ENCODE data around the gene KDM7A. TPM values are rescaled to one million over a fixed set of nuclear protein-coding genes. Genes with fewer than 3 reads are reported as not detected.

Gene KDM7A
- total and polyA plus RNA-seq, 12 donors = 2.7 to 16.4 (median 11.8) TPM

DNA sequence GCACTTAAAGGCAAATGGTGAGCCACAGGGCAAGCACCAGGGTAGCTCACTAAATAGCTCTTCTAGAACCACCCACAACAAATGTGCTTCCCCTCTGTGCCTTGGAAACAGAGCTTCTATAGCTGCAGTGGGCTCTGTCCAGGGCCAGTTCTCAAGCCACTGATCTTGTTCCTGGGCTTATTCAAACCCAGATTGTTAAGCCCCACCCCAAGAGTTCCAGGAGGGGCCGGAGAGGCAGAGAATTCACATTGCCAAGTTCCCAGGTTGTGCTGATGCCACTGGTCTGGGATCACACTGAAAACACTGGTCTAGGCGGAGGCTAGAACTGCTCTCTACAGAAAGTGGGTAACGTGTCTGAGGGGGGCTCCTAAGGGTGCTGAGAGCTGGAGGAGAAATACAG lies 15.4 kb upstream of the KDM7A start:
- Histone ChIP-seq H3K36me3 (no peaks in the 10 kb centered on the region), H3K4me3 (no peak overlapping the region), H3K9me3 (peaks cover 0 to 10% (median 0%) of the 10 kb centered on the region in 11 donors), H3K27me3 (no peaks in the 10 kb centered on the region), H3K27ac (peak overlapping the region in 1 of 10 donors; percentile 26), H3K4me1 (peaks cover 0 to 36% (median 10%) of the 10 kb centered on the region in 9 donors)
- 80 to 81% methylated on average over 3 of the region's 3 CpGs for WGBS, 2 donors
- TF ChIP-seq, protein P1, sequence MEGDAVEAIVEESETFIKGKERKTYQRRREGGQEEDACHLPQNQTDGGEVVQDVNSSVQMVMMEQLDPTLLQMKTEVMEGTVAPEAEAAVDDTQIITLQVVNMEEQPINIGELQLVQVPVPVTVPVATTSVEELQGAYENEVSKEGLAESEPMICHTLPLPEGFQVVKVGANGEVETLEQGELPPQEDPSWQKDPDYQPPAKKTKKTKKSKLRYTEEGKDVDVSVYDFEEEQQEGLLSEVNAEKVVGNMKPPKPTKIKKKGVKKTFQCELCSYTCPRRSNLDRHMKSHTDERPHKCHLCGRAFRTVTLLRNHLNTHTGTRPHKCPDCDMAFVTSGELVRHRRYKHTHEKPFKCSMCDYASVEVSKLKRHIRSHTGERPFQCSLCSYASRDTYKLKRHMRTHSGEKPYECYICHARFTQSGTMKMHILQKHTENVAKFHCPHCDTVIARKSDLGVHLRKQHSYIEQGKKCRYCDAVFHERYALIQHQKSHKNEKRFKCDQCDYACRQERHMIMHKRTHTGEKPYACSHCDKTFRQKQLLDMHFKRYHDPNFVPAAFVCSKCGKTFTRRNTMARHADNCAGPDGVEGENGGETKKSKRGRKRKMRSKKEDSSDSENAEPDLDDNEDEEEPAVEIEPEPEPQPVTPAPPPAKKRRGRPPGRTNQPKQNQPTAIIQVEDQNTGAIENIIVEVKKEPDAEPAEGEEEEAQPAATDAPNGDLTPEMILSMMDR (IDR thresholded peaks at IDR 0.05) = no peak
- intact Hi-C loops (cut with DNase I) = loop anchor here in 2 of 10 donors (5.0 kb wide), 1 partner anchor 40 kb away; no protein-coding TSS in a partner anchor
- ATAC-seq = no peak
- DNase-seq = no peak

- TF ChIP-seq, protein P1 (IDR thresholded peaks at IDR 0.05) = no peak
- Histone ChIP-seq H3K4me1 (peaks cover 0 to 36% (median 10%) of the 10 kb centered on the region in 9 donors), H3K4me3 (no peak overlapping the region), H3K9me3 (no peaks in the 10 kb centered on the region), H3K27me3 (no peaks in the 10 kb centered on the region), H3K36me3 (no peaks in the 10 kb centered on the region), H3K27ac (peak overlapping the region in 4 of 10 donors; percentile 15 to 56 (median 45))
- ATAC-seq = peak in 7 of 8 donors; percentile 67 to 90 (median 73)
- no peak for DNase-seq
- intact Hi-C loops (cut with DNase I) = loop anchor here in 2 of 10 donors (5.0 kb wide), 1 partner anchor 42 kb away; no protein-coding TSS in a partner anchor
Measured at GRCh38 chr7:140190588-140190987, 13.8 kb upstream of the KDM7A start.

DNA sequence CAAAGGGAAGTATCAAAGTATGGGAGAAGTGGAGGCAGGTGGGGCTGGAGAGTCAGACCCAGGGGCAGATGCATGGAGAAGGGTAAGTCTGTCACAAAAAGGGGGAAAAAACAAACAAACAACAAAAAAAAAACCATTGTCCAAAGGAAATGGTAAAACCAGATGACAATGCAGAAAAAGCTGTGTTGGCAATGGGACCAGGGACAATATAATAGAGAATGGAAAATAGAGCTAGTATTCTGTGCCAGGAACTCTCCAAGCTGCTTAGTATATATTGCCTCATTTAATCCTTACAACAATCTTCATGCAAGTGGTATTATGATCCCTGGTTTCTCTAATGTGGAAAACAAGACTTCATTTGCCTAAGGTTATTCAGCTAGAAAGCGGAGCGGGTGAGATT lies 13.1 kb upstream of the KDM7A start:
- ATAC-seq (peak in 6 of 8 donors; percentile 35 to 63 (median 50)), DNase-seq (no peak)
- TF ChIP-seq, protein P1 (IDR thresholded peaks at IDR 0.05) = no peak
- Histone ChIP-seq H3K27me3 (peaks cover 0 to 1% (median 0%) of the 10 kb centered on the region in 7 donors), H3K27ac (peak overlapping the region in 5 of 10 donors; percentile 38 to 56 (median 52)), H3K4me3 (no peak overlapping the region), H3K36me3 (no peaks in the 10 kb centered on the region), H3K4me1 (peaks cover 0 to 36% (median 10%) of the 10 kb centered on the region in 9 donors), H3K9me3 (no peaks in the 10 kb centered on the region)
- intact Hi-C loops (cut with DNase I) = loop anchor here in 3 of 10 donors (5.0 to 10.0 kb wide), 2 partner anchors 42 to 125 kb away; no protein-coding TSS in a partner anchor
- 68 to 74% methylated on average over 2 of the region's 2 CpGs for WGBS, 2 donors

GRCh38 chr7:140182917-140183316 lies 6.1 kb upstream of the KDM7A start:
- peaks cover 0 to 6% (median 0%) of the 10 kb centered on the region in 11 donors for H3K9me3 ChIP-seq
- intact Hi-C loops (cut with DNase I) = loop anchor here in 2 of 10 donors (5.0 to 10.0 kb wide), 2 partner anchors 44 to 132 kb away; no protein-coding TSS in a partner anchor
- H3K36me3 ChIP-seq = no peaks in the 10 kb centered on the region
- no peak overlapping the region for H3K27ac ChIP-seq
- DNase-seq (no peak), ATAC-seq (no peak)
- peaks cover 0 to 43% (median 0%) of the 10 kb centered on the region in 7 donors for H3K27me3 ChIP-seq
- WGBS, 2 donors = 61 to 71% methylated on average over 4 of the region's 4 CpGs
- TF ChIP-seq, protein P1 (IDR thresholded peaks at IDR 0.05) = no peak
- H3K4me3 ChIP-seq = no peak overlapping the region
- peaks cover 0 to 8% (median 1%) of the 10 kb centered on the region in 9 donors for H3K4me1 ChIP-seq

Measured in heart right ventricle (tissue), 16 donors.